ENCODE data around the gene CCDC88A. TPM values are rescaled to one million over a fixed set of nuclear protein-coding genes. Genes with fewer than 3 reads are reported as not detected.
A peak's percentile ranks its signal among the peaks of the same experiment; 100 is the strongest.

Gene CCDC88A
- total RNA-seq, 2 experiments from 2014 or later: 11.0 to 12.9 TPM

DNA sequence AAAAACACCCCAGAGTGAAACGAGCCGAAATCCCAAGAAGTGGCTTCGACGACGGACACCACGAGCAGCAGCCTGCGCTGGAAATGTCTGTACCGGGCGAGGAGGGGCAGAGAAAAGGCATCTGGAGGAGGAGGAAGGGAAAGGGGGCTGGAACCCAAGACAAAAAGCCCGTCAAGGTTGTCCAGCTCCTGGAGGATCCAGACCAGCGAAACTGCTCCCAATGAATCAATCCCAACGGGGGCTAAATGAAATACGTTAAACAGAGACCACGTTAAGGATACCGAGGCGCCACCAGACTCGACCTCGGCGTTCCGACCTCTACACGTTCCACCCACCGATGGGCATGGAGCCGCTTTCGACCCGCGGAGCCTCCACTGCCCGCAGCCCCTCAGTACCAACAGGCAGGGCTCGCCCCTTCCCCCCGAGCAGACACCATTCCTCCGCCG, 400 bp downstream of the CCDC88A start:
- peaks cover 12% of the 10 kb centered on the region for H3K4me1 ChIP-seq (ENCODE audit: insufficient read depth, low read length)
- peaks cover 12% of the 10 kb centered on the region for H3K36me3 Mint-ChIP-seq (ENCODE audit: low read depth)
- TF ChIP-seq, protein P1, sequence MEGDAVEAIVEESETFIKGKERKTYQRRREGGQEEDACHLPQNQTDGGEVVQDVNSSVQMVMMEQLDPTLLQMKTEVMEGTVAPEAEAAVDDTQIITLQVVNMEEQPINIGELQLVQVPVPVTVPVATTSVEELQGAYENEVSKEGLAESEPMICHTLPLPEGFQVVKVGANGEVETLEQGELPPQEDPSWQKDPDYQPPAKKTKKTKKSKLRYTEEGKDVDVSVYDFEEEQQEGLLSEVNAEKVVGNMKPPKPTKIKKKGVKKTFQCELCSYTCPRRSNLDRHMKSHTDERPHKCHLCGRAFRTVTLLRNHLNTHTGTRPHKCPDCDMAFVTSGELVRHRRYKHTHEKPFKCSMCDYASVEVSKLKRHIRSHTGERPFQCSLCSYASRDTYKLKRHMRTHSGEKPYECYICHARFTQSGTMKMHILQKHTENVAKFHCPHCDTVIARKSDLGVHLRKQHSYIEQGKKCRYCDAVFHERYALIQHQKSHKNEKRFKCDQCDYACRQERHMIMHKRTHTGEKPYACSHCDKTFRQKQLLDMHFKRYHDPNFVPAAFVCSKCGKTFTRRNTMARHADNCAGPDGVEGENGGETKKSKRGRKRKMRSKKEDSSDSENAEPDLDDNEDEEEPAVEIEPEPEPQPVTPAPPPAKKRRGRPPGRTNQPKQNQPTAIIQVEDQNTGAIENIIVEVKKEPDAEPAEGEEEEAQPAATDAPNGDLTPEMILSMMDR (IDR thresholded peaks at IDR 0.05): no peak
- H3K4me3 Mint-ChIP-seq: peak overlapping the region; percentile 95
- DNase-seq (peak in 5 of 14 experiments; percentile 2 to 24 (median 4)), ATAC-seq (ENCODE audit: poor library complexity) (peak; percentile 25)
- H3K36me3 ChIP-seq (ENCODE audit: insufficient read depth, low read length): no peaks in the 10 kb centered on the region
- H3K9me3 ChIP-seq (ENCODE audit: control insufficient read depth in 1 of 2, insufficient read depth in 1 of 2, low read length in 2 of 2): no peaks in the 10 kb centered on the region
- no peaks in the 10 kb centered on the region for H3K27me3 ChIP-seq (ENCODE audit: control insufficient read depth in 1 of 2, insufficient read depth in 2 of 2, low read length in 2 of 2)
- peak overlapping the region; percentile 94 for H3K4me3 ChIP-seq (ENCODE audit: low read length)
- intact Hi-C loops (cut with DNase I, micrococcal nuclease): loop anchor here in 1 of 2 experiments (5.0 to 10.0 kb wide), 7 partner anchors 152 to 1654 kb away; partner anchors contain the start of genes ACYP2, CHAC2, MTIF2 and PNPT1
- peak overlapping the region; percentile 56 to 81 for H3K27ac ChIP-seq (ENCODE audit: low read depth in 1 of 2, low read length in 2 of 2)
- POLR2A ChIA-PET: interaction anchor here (0.5 to 2.8 kb wide), 5 partner anchors 9 to 369 kb away, joined by 3 to 15 read pairs (median 4); partner anchors contain the start of genes CFAP36, PPP4R3B and RTN4
- peaks cover 44% of the 10 kb centered on the region for H3K4me1 Mint-ChIP-seq (ENCODE audit: low read depth)
- CTCF ChIA-PET: no interaction called here
- no peaks in the 10 kb centered on the region for H3K27me3 Mint-ChIP-seq
- no peaks in the 10 kb centered on the region for H3K9me3 Mint-ChIP-seq
- H3K27ac Mint-ChIP-seq: peak overlapping the region; percentile 79

DNA sequence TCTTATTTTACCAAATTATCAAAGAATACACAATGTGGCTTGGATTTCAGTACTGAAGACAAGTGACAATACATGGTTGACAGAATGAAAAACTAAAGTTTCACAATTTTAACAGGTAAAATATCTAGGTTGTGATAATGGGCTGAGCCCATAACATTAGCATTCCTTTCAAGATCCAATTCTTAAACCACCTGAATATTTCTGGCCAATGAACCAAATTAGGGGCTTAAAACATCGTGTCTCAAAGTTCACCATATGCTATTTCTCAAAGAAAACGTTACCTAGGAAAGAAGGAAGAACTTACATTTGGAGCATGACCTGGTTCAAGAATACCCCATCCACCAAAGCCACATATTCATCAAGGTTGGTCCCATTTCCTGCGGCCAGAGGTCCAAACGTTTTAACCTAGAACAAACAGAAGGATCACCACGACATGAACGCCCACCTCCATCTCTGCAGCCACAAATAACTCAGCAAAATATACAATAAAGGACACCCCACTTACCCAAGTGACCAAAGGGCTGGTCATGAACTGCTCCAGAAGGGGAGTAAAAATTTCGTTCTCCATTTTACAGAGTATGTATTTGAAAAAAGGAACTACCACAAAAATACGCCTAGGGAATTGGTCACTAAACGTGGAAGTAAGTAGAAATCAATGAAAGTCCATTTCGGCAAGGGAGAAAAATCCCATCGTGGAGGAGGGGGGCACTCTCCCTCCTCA, 984 bp downstream of the CCDC88A start:
- TF ChIP-seq, protein P1 (IDR thresholded peaks at IDR 0.05): no peak
- H3K9me3 Mint-ChIP-seq: no peaks in the 10 kb centered on the region
- ATAC-seq (ENCODE audit: poor library complexity): no peak
- Histone ChIP-seq H3K4me3 (ENCODE audit: low read length) (peak overlapping the region; percentile 94), H3K27me3 (ENCODE audit: control insufficient read depth in 1 of 2, insufficient read depth in 2 of 2, low read length in 2 of 2) (no peaks in the 10 kb centered on the region), H3K36me3 (ENCODE audit: insufficient read depth, low read length) (no peaks in the 10 kb centered on the region), H3K27ac (ENCODE audit: low read depth in 1 of 2, low read length in 2 of 2) (peak overlapping the region; percentile 56 to 81), H3K9me3 (ENCODE audit: control insufficient read depth in 1 of 2, insufficient read depth in 1 of 2, low read length in 2 of 2) (no peaks in the 10 kb centered on the region), H3K4me1 (ENCODE audit: insufficient read depth, low read length) (peaks cover 12% of the 10 kb centered on the region)
- H3K27me3 Mint-ChIP-seq: no peaks in the 10 kb centered on the region
- H3K27ac Mint-ChIP-seq: peak overlapping the region; percentile 79
- peak overlapping the region; percentile 95 for H3K4me3 Mint-ChIP-seq
- ChIA-PET POLR2A (interaction anchor here (2.8 kb wide), 1 partner anchor 101 kb away, joined by 15 read pairs; the partner anchor contains the start of gene CFAP36), CTCF (no interaction called here)
- H3K36me3 Mint-ChIP-seq (ENCODE audit: low read depth): peaks cover 12% of the 10 kb centered on the region
- H3K4me1 Mint-ChIP-seq (ENCODE audit: low read depth): peaks cover 44% of the 10 kb centered on the region
- DNase-seq: peak in 2 of 14 experiments; percentile 18 to 25
- intact Hi-C loops (cut with DNase I, micrococcal nuclease): loop anchor here in 1 of 2 experiments (5.0 to 10.0 kb wide), 7 partner anchors 151 to 1654 kb away; partner anchors contain the start of genes ACYP2, CHAC2, MTIF2 and PNPT1

DNA sequence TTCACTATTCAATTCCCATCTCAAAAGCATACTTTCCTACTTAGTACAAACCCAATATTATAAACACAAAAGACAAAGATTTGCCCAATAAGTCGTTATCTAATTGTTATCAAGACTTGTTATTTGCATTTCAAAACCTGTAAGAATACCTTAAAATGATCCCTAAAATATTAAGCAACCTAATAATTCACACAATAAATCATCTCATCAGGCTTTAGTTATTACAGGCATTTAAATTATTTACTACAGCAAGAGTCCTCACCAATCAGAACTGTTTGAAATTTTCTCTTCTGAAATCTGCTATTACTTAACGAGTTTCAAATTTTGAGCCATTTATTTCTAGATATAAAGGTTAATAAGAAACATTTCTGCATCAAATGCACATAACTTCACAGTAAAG, 1.6 kb downstream of the CCDC88A start:
- H3K9me3 ChIP-seq (ENCODE audit: control insufficient read depth in 1 of 2, insufficient read depth in 1 of 2, low read length in 2 of 2): no peaks in the 10 kb centered on the region
- H3K4me1 Mint-ChIP-seq (ENCODE audit: low read depth): peaks cover 44% of the 10 kb centered on the region
- no peaks in the 10 kb centered on the region for H3K27me3 Mint-ChIP-seq
- ChIA-PET CTCF (no interaction called here), POLR2A (interaction anchor here (2.5 kb wide), 1 partner anchor 101 kb away, joined by 9 read pairs; the partner anchor contains the start of gene CFAP36)
- DNase-seq: no peak
- peak overlapping the region in 1 of 2 donors; percentile 81 for H3K27ac ChIP-seq (ENCODE audit: low read depth in 1 of 2, low read length in 2 of 2)
- peaks cover 12% of the 10 kb centered on the region for H3K36me3 Mint-ChIP-seq (ENCODE audit: low read depth)
- no peaks in the 10 kb centered on the region for H3K27me3 ChIP-seq (ENCODE audit: control insufficient read depth in 1 of 2, insufficient read depth in 2 of 2, low read length in 2 of 2)
- H3K9me3 Mint-ChIP-seq: no peaks in the 10 kb centered on the region
- no peaks in the 10 kb centered on the region for H3K36me3 ChIP-seq (ENCODE audit: insufficient read depth, low read length)
- no peak for ATAC-seq (ENCODE audit: poor library complexity)
- peak overlapping the region; percentile 95 for H3K4me3 Mint-ChIP-seq
- peaks cover 12% of the 10 kb centered on the region for H3K4me1 ChIP-seq (ENCODE audit: insufficient read depth, low read length)
- TF ChIP-seq, protein P1 (IDR thresholded peaks at IDR 0.05): no peak
- intact Hi-C loops (cut with DNase I, micrococcal nuclease): loop anchor here in 1 of 2 experiments (5.0 to 10.0 kb wide), 7 partner anchors 151 to 1653 kb away; partner anchors contain the start of genes ACYP2, CHAC2, MTIF2 and PNPT1
- H3K27ac Mint-ChIP-seq: peak overlapping the region; percentile 79
- peak overlapping the region; percentile 94 for H3K4me3 ChIP-seq (ENCODE audit: low read length)
